NCI-H2029 (cell line): ENCODE measurements around the gene TRAPPC8.
"Not testable (repeated sequence)": the region's sequence is repeated elsewhere in the genome, so short reads cannot be mapped to it uniquely, and the experiment has no call there.

Experiments
- DNase-seq: peaks from one replicate; lab custom pipeline; 2025; lab: John Stamatoyannopoulos, UW

The TRAPPC8 gene

GRCh38 chr18:31942999-31943877 is at the start of gene TRAPPC8:
Gene TRAPPC8 (minus strand): TSS chr18:31943128. CDS start chr18:31942764, 364 bp downstream.
- DNase-seq, result peak; percentile 96

GRCh38 chr18:31990823-31991222 is 47.9 kb upstream of the TRAPPC8 start:
- no peak for DNase-seq

GRCh38 chr18:31983976-31984375 is 41.0 kb upstream of the TRAPPC8 start:
- DNase-seq, result no peak

- no peak for DNase-seq
Measured at GRCh38 chr18:31983020-31983419, 40.1 kb upstream of the TRAPPC8 start.

GRCh38 chr18:31980863-31981262 is 37.9 kb upstream of the TRAPPC8 start:
- no peak for DNase-seq

- DNase-seq, result no peak
Measured at GRCh38 chr18:31979714-31980113, 36.8 kb upstream of the TRAPPC8 start.

GRCh38 chr18:31978616-31979015 is 35.7 kb upstream of the TRAPPC8 start:
- no peak for DNase-seq

GRCh38 chr18:31977270-31977872 is 34.4 kb upstream of the TRAPPC8 start:
- DNase-seq, result no peak

- DNase-seq, result no peak
Measured at GRCh38 chr18:31976242-31976641, 33.3 kb upstream of the TRAPPC8 start.

- no peak for DNase-seq
Measured at GRCh38 chr18:31973929-31974546, 31.1 kb upstream of the TRAPPC8 start.

- DNase-seq, result no peak
Measured at GRCh38 chr18:31970617-31971016, 27.7 kb upstream of the TRAPPC8 start.

GRCh38 chr18:31965316-31965970 is 22.5 kb upstream of the TRAPPC8 start:
- DNase-seq, result no peak

- no peak for DNase-seq
Measured at GRCh38 chr18:31957728-31958127, 14.8 kb upstream of the TRAPPC8 start.

GRCh38 chr18:31954349-31954748 is 11.4 kb upstream of the TRAPPC8 start:
- no peak for DNase-seq

GRCh38 chr18:31953699-31954098 is 10.8 kb upstream of the TRAPPC8 start:
- DNase-seq, result not testable (repeated sequence)

GRCh38 chr18:31952223-31952622 is 9.3 kb upstream of the TRAPPC8 start:
- DNase-seq, result no peak

GRCh38 chr18:31950583-31950982 is 7.7 kb upstream of the TRAPPC8 start:
- DNase-seq, result no peak

GRCh38 chr18:31948349-31948748 is 5.4 kb upstream of the TRAPPC8 start:
- DNase-seq, result not testable (repeated sequence)

GRCh38 chr18:31946305-31947046 is 3.5 kb upstream of the TRAPPC8 start:
- DNase-seq, result no peak

GRCh38 chr18:31943878-31944816 is 1.2 kb upstream of the TRAPPC8 start:
- DNase-seq, result no peak
